K562 (cell line): Measurements from ENCODE around the gene ZNF487. TPM values are rescaled to one million over a fixed set of nuclear protein-coding genes. Genes with fewer than 3 reads are reported as not detected.
A peak's percentile ranks its signal among the peaks of the same experiment; 100 is the strongest.

ENCODE experiments used
- FOXP1 ChIP-seq: sonication (generic); formaldehyde crosslinking; IDR thresholded peaks from 2 replicates; pipeline ENCODE4 v1.8.0; 2022; ENCODE audit warnings: mild to moderate bottlenecking, missing genetic modification reagents
- HSF4 ChIP-seq: fragments of 250-450 bp; sonication (Bioruptor Pico); IDR thresholded peaks from 2 replicates; pipeline ENCODE4 v2.1.2; 2022; ENCODE audit warnings: mild to moderate bottlenecking, moderate library complexity, borderline replicate concordance
- MBD2 ChIP-seq: sonication (generic); IDR thresholded peaks from 2 replicates; pipeline ENCODE4 v1.6.1; 2016; ENCODE audit warnings: low read depth, borderline replicate concordance
- MECOM ChIP-seq: fragments of 250-450 bp; sonication (Bioruptor Pico); IDR thresholded peaks from 2 replicates; pipeline ENCODE4 v1.8.0; 2022; ENCODE audit warnings: inconsistent platforms
- MYC ChIP-seq, 2 experiments: fragments of 250-450 bp in 1 of 2; sonication (Bioruptor Pico) in 1 of 2; IDR thresholded peaks; 2 replicates each; pipeline versions ENCODE4 v1.5.1 to v1.6.1; 2012 to 2021; ENCODE audit warnings: low read depth in 2 of 2, borderline replicate concordance in 1 of 2, improper control_type of control experiment in 1 of 2, low read length in 1 of 2, mild to moderate bottlenecking in 1 of 2, moderate library complexity in 1 of 2
- PRPF4 ChIP-seq: fragments of 200-400 bp; formaldehyde crosslinking; IDR thresholded peaks from one replicate; pipeline ENCODE4 v1.6.1; 2017; ENCODE audit warnings: low read length, low read depth, mild to moderate bottlenecking; ENCODE audit not compliant: insufficient read depth, poor library complexity, severe bottlenecking
- RBM14 ChIP-seq: fragments of 200-400 bp; formaldehyde crosslinking; IDR thresholded peaks from 2 replicates; pipeline ENCODE4 v1.6.1; 2018; ENCODE audit warnings: low read depth, mild to moderate bottlenecking, low read length, moderate library complexity, borderline replicate concordance; ENCODE audit not compliant: insufficient read depth
- SMARCA4 ChIP-seq: fragments of 450-650 bp; IDR thresholded peaks from 2 replicates; pipeline ENCODE4 v1.6.1; 2016
- TAL1 ChIP-seq: fragments of 450-650 bp; IDR thresholded peaks from 2 replicates; pipeline ENCODE4 v1.6.1; 2016; ENCODE audit warnings: mild to moderate bottlenecking
- XRCC5 ChIP-seq: fragments of 200-400 bp; formaldehyde crosslinking; IDR thresholded peaks from 2 replicates; pipeline ENCODE4 v1.6.1; 2017; ENCODE audit warnings: low read depth, mild to moderate bottlenecking, low read length
- ZC3H11A ChIP-seq: IDR thresholded peaks from 2 replicates; pipeline ENCODE4 v1.6.1; 2012; ENCODE audit warnings: low read depth, low read length, improper control_type of control experiment
- ZNF12 ChIP-seq: sonication (generic); formaldehyde crosslinking; IDR thresholded peaks from 2 replicates; pipeline ENCODE4 v1.4.0; 2020; ENCODE audit warnings: mild to moderate bottlenecking, missing genetic modification reagents
- ZNF57 ChIP-seq: fragments of 450-650 bp; formaldehyde crosslinking; IDR thresholded peaks from 2 replicates; pipeline ENCODE4 v1.4.0; 2020; ENCODE audit warnings: mild to moderate bottlenecking, moderate library complexity
- ZNF766 ChIP-seq: fragments of 200-800 bp; sonication (Bioruptor generic); conservative IDR thresholded peaks from 2 replicates; pipeline ENCODE4 v1.6.1; 2016; ENCODE audit warnings: missing genetic modification characterization, missing compliant biosample characterization
- polyA plus RNA-seq, 8 experiments: library from polyadenylated mRNA; depleted of rRNA in 4 of 8; stranded (reverse) in 5 of 8; unstranded in 3 of 8; fragments of >200 nt; fragmentation: Nextera tagmentation in 2 of 8; fragmentation: Illumina TruSeq in 1 of 8; extraction: Ambion mirVana in 2 of 8; extraction: Trizol in 1 of 8; gene quantifications; 2 replicates each; pipeline versions ENCODE4 v1.2.1 to v1.2.3, GENCODE V29; 2011 to 2014; ENCODE audit warnings: inconsistent platforms in 1 of 8, missing spikeins in 1 of 8
- total RNA-seq, 7 experiments: library from RNA; depleted of rRNA in 6 of 7; stranded (reverse); fragments of >200 nt in 6 of 7; fragmentation: Illumina TruSeq in 2 of 7; extraction: Trizol in 2 of 7; gene quantifications; 2 replicates each; pipeline versions ENCODE4 v1.2.1 to v1.2.3, GENCODE V29; 2011 to 2021; ENCODE audit warnings: low replicate concordance in 1 of 7
- TF ChIP-seq, protein P1 (sequence below): fragments of 250-450 bp; sonication (Bioruptor Pico); IDR thresholded peaks from 2 replicates; pipeline ENCODE4 v1.4.0; 2020
- TF ChIP-seq, protein P2 (sequence below): sonication (generic); formaldehyde crosslinking; IDR thresholded peaks from 2 replicates; pipeline ENCODE4 v1.5.0; 2020; ENCODE audit warnings: missing genetic modification reagents
- TF ChIP-seq, protein P3 (sequence below): conservative IDR thresholded peaks from 2 replicates; pipeline ENCODE4 v1.6.1; 2011; ENCODE audit warnings: low read depth, mild to moderate bottlenecking, low read length; ENCODE audit not compliant: control insufficient read depth

Gene ZNF487
- total and polyA plus RNA-seq, 9 of the 15 experiments (the other 6 are each of a cell fraction or from before 2014, with no cell fraction given) = 1.9 to 6.5 (median 4.2) TPM

DNA sequence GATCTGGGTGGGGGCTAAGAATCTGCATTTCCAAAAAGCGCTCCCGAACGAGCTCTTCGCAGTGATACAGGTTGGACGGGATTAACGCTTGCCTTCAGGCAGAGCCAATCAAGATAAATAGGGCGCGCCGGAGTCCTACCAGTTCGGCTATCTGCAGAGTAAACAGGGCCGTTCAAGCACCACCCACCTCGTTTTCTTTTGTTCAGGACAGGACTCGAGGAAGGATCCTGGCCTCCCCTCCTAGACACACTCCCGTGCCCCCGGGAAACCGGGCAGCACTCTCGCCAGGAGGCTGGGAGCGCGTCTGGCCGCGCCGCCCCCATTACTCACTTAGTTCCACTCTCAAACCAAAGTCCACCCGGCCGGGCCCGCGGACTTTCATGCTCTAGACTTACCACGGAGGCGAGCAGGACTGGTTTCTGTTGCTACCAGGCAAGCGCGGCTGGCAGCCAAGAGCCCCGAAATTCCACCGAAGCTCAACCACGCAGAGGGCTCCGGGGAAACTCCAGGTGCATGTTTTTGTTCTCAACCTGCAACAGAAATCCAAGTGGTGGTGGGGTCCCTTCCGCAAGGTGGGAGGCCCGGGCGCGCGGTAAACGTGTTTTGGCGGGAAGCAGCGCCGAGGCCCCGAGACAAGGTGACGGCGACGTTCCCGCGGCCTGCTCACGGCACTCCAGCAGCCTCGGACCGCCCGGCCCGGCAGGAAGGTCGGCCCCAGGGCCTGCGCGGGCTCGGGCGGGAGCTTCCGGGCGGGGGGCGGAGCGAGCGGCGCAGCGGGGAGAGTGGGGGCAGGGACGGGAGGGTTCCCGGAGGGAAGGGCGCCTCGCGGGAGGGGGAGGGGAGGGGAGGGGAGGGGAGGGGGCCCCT, 40.6 kb upstream of the ZNF487 start (continued):
- no peak for TF ChIP-seq TAL1
- 0 out of 2 replicates have a peak, but pooled peaks have one; percentile 43 for TF ChIP-seq MECOM (CRISPR knock-in tag)
- TF ChIP-seq MYC (IDR thresholded peaks at IDR 0.05; ENCODE audit: low read depth, low read length) = peak; percentile 11; the same call in 1 of the 2 replicates
- TF ChIP-seq MYC (CRISPR knock-in tag; IDR thresholded peaks at IDR 0.05; ENCODE audit: borderline replicate concordance, low read depth) = peak; percentile 78; the same call in 1 of the 2 replicates
- TF ChIP-seq, protein P1, sequence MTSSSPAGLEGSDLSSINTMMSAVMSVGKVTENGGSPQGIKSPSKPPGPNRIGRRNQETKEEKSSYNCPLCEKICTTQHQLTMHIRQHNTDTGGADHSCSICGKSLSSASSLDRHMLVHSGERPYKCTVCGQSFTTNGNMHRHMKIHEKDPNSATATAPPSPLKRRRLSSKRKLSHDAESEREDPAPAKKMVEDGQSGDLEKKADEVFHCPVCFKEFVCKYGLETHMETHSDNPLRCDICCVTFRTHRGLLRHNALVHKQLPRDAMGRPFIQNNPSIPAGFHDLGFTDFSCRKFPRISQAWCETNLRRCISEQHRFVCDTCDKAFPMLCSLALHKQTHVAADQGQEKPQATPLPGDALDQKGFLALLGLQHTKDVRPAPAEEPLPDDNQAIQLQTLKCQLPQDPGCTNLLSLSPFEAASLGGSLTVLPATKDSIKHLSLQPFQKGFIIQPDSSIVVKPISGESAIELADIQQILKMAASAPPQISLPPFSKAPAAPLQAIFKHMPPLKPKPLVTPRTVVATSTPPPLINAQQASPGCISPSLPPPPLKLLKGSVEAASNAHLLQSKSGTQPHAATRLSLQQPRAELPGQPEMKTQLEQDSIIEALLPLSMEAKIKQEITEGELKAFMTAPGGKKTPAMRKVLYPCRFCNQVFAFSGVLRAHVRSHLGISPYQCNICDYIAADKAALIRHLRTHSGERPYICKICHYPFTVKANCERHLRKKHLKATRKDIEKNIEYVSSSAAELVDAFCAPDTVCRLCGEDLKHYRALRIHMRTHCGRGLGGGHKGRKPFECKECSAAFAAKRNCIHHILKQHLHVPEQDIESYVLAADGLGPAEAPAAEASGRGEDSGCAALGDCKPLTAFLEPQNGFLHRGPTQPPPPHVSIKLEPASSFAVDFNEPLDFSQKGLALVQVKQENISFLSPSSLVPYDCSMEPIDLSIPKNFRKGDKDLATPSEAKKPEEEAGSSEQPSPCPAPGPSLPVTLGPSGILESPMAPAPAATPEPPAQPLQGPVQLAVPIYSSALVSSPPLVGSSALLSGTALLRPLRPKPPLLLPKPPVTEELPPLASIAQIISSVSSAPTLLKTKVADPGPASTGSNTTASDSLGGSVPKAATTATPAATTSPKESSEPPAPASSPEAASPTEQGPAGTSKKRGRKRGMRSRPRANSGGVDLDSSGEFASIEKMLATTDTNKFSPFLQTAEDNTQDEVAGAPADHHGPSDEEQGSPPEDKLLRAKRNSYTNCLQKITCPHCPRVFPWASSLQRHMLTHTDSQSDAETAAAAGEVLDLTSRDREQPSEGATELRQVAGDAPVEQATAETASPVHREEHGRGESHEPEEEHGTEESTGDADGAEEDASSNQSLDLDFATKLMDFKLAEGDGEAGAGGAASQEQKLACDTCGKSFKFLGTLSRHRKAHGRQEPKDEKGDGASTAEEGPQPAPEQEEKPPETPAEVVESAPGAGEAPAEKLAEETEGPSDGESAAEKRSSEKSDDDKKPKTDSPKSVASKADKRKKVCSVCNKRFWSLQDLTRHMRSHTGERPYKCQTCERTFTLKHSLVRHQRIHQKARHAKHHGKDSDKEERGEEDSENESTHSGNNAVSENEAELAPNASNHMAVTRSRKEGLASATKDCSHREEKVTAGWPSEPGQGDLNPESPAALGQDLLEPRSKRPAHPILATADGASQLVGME = 0 out of 2 replicates have a peak, but pooled peaks have one; percentile 12
- TF ChIP-seq, protein P2, sequence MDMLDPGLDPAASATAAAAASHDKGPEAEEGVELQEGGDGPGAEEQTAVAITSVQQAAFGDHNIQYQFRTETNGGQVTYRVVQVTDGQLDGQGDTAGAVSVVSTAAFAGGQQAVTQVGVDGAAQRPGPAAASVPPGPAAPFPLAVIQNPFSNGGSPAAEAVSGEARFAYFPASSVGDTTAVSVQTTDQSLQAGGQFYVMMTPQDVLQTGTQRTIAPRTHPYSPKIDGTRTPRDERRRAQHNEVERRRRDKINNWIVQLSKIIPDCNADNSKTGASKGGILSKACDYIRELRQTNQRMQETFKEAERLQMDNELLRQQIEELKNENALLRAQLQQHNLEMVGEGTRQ (CRISPR knock-in tag) = no peak
- peak; percentile 13; the same call in 1 of the 2 replicates for TF ChIP-seq SMARCA4
- TF ChIP-seq PRPF4 = peak; percentile 78
- peak; percentile 90; the same call in 1 of the 2 replicates for TF ChIP-seq RBM14
- 0 out of 2 replicates have a peak, but pooled peaks have one; percentile 12 for TF ChIP-seq ZNF57
- TF ChIP-seq MBD2 = 0 out of 2 replicates have a peak, but pooled peaks have one; percentile 46
- TF ChIP-seq HSF4 = 0 out of 2 replicates have a peak, but pooled peaks have one; percentile 46
- peak; percentile 77 for TF ChIP-seq FOXP1 (CRISPR knock-in tag)
- no peak; the same call in 1 of the 2 replicates for TF ChIP-seq XRCC5
- no peak for TF ChIP-seq ZC3H11A
- peak; percentile 73; the same call in 1 of the 2 replicates for TF ChIP-seq ZNF12 (CRISPR knock-in tag)
- peak; percentile 63; the same call in 1 of the 2 replicates for TF ChIP-seq ZNF766 (CRISPR knock-in tag)
- TF ChIP-seq, protein P3, sequence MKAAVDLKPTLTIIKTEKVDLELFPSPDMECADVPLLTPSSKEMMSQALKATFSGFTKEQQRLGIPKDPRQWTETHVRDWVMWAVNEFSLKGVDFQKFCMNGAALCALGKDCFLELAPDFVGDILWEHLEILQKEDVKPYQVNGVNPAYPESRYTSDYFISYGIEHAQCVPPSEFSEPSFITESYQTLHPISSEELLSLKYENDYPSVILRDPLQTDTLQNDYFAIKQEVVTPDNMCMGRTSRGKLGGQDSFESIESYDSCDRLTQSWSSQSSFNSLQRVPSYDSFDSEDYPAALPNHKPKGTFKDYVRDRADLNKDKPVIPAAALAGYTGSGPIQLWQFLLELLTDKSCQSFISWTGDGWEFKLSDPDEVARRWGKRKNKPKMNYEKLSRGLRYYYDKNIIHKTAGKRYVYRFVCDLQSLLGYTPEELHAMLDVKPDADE = peak; percentile 5; the same call in 1 of the 2 replicates
